A549 (cell line): Measurements from ENCODE around the gene DHRS12. TPM values are rescaled to one million over a fixed set of nuclear protein-coding genes. Genes with fewer than 3 reads are reported as not detected.
A peak's percentile ranks its signal among the peaks of the same experiment; 100 is the strongest.

ENCODE experiments used
- ATAC-seq, 2 experiments: fragments of 200-7000 bp in 1 of 2; fragments of >200 bp in 1 of 2; cut with Nextera tagmentation in 1 of 2; cut with Tn5 transposase in 1 of 2; 3 replicates each; pipeline versions ENCODE4 v1.8.0 to v1.9.1; 2018 to 2020; ENCODE audit warnings: mild to moderate bottlenecking in 1 of 2, moderate library complexity in 1 of 2
- CTCF ChIA-PET: fragments of 300-600 bp; sonication (Branson Sonifier 250); formaldehyde crosslinking; extraction: SDS; loops from one replicate; lab custom pipeline; 2021; ENCODE audit warnings: antibody characterized with exemption, inconsistent platforms; lab: Yijun Ruan, JAX
- POLR2A ChIA-PET: fragments of 350-600 bp; formaldehyde crosslinking; extraction: SDS; loops from one replicate; lab custom pipeline; 2021; ENCODE audit warnings: antibody characterized with exemption, inconsistent platforms; lab: Yijun Ruan, JAX
- DNase-seq, 2 experiments: peaks; one replicate each; pipeline versions ENCODE4 v3.0.0 to v3.0.0-alpha.2; 2011 to 2016; ENCODE audit warnings: low read depth in 1 of 2, low spot score in 1 of 2
- FAIRE-seq: peaks from 2 replicates; lab custom pipeline; 2011; peaks lifted over from hg19 to GRCh38; lab: Jason Lieb, UNC
- H3K27ac ChIP-seq, 2 experiments: fragments of >200 bp; sonication (Bioruptor Twin); formaldehyde crosslinking; 3 replicates each; pipeline ENCODE4 v1.5.1; 2016 to 2017
- H3K4me1 ChIP-seq: fragments of >200 bp; sonication (Bioruptor Twin); formaldehyde crosslinking; 3 replicates; pipeline ENCODE4 v1.6.1; 2016
- H3K4me2 ChIP-seq: fragments of >200 bp; sonication (Bioruptor Twin); formaldehyde crosslinking; 3 replicates; pipeline ENCODE4 v1.6.1; 2016
- H3K4me3 ChIP-seq: fragments of >200 bp; sonication (Bioruptor Twin); formaldehyde crosslinking; 3 replicates; pipeline ENCODE4 v1.5.1; 2016
- H3K9me3 ChIP-seq: fragments of >200 bp; sonication (Bioruptor Twin); formaldehyde crosslinking; 3 replicates; pipeline ENCODE4 v1.6.1; 2016
- CBX2 ChIP-seq: fragments of 200-600 bp; sonication (generic); IDR thresholded peaks from 2 replicates; pipeline ENCODE4 v1.6.1; 2016; ENCODE audit warnings: low read depth, mild to moderate bottlenecking, borderline replicate concordance
- ESRRA ChIP-seq: fragments of 150-350 bp; IDR thresholded peaks from 2 replicates; pipeline ENCODE4 v1.6.1; 2014; ENCODE audit warnings: mild to moderate bottlenecking, low read length, borderline replicate concordance
- FOXS1 ChIP-seq: fragments of 250-450 bp; sonication (Bioruptor Pico); IDR thresholded peaks from 2 replicates; pipeline ENCODE4 v1.5.0; 2020; ENCODE audit warnings: mild to moderate bottlenecking, moderate library complexity
- HOXA7 ChIP-seq: fragments of 250-450 bp; sonication (Bioruptor Pico); IDR thresholded peaks from 2 replicates; pipeline ENCODE4 v1.5.0; 2020; ENCODE audit warnings: mild to moderate bottlenecking, moderate library complexity
- JUNB ChIP-seq: fragments of >200 bp; sonication (Bioruptor Twin); formaldehyde crosslinking; IDR thresholded peaks from 2 replicates; pipeline ENCODE4 v1.6.1; 2016
- KDM5A ChIP-seq: fragments of 200-600 bp; sonication (generic); IDR thresholded peaks from 2 replicates; pipeline ENCODE4 v1.6.1; 2016; ENCODE audit warnings: antibody characterized with exemption, mild to moderate bottlenecking
- NFE2L2 ChIP-seq: fragments of 150-350 bp; conservative IDR thresholded peaks from 2 replicates; pipeline ENCODE4 v1.6.1; 2014; ENCODE audit warnings: low read length
- NR3C1 ChIP-seq: fragments of >200 bp; sonication (Bioruptor Twin); formaldehyde crosslinking; IDR thresholded peaks from 3 replicates; pipeline ENCODE4 v1.6.1; 2017
- PHF8 ChIP-seq: fragments of 200-600 bp; sonication (generic); IDR thresholded peaks from 2 replicates; pipeline ENCODE4 v1.6.1; 2016; ENCODE audit warnings: low read depth, mild to moderate bottlenecking, antibody characterized with exemption, moderate library complexity, borderline replicate concordance
- POLR2A ChIP-seq: IDR thresholded peaks from 2 replicates; pipeline ENCODE4 v1.6.1; 2012; ENCODE audit warnings: mild to moderate bottlenecking, low read length
- POLR2AphosphoS2 ChIP-seq: conservative IDR thresholded peaks from 2 replicates; pipeline ENCODE4 v1.6.1; 2012; ENCODE audit warnings: low read length, improper control_type of control experiment, inconsistent platforms
- RAD21 ChIP-seq, 2 experiments: fragments of >200 bp in 1 of 2; sonication (Bioruptor Twin) in 1 of 2; formaldehyde crosslinking in 1 of 2; IDR thresholded peaks in 1 of 2; conservative IDR thresholded peaks in 1 of 2; 2 replicates in 1 of 2; 3 replicates in 1 of 2; pipeline ENCODE4 v1.6.1; 2012 to 2018; ENCODE audit warnings: inconsistent platforms in 1 of 2
- RNF2 ChIP-seq: fragments of 200-600 bp; sonication (generic); IDR thresholded peaks from 2 replicates; pipeline ENCODE4 v1.6.1; 2016; ENCODE audit warnings: low read depth, mild to moderate bottlenecking, antibody characterized with exemption, moderate library complexity, borderline replicate concordance
- TP53 ChIP-seq: fragments of 250-450 bp; sonication (Bioruptor Pico); IDR thresholded peaks from 2 replicates; pipeline ENCODE4 v1.5.0; 2021; ENCODE audit warnings: mild to moderate bottlenecking, moderate library complexity
- ZC3H11A ChIP-seq: fragments of 450-650 bp; IDR thresholded peaks from 2 replicates; pipeline ENCODE4 v1.6.1; 2014; ENCODE audit warnings: antibody characterized with exemption, mild to moderate bottlenecking
- WGBS: methylation state at CpG from one replicate; pipeline ENCODE4 v1.1.6; 2017; ENCODE audit errors: missing lambda C conversion rate; 5-methylcytosine and 5-hydroxymethylcytosine counted together
- polyA plus RNA-seq, 4 experiments: library from polyadenylated mRNA; depleted of rRNA in 3 of 4; stranded (reverse); fragments of >200 nt; fragmentation: RNase III in 1 of 4; extraction: RNeasy Plus Mini Kit Qiagen cat#74134 plus additional on column Dnase treatment in 1 of 4; gene quantifications; 2 replicates in 3 of 4; 3 replicates in 1 of 4; pipeline ENCODE4 v1.2.3, GENCODE V29; 2011 to 2017
- TF ChIP-seq, protein P1 (sequence below): fragments of 150-350 bp; IDR thresholded peaks from 2 replicates; pipeline ENCODE4 v1.6.1; 2014; ENCODE audit warnings: low read depth, mild to moderate bottlenecking, low read length
- TF ChIP-seq, protein P2 (sequence below): fragments of >200 bp; sonication (Bioruptor Twin); formaldehyde crosslinking; IDR thresholded peaks from 3 replicates; pipeline ENCODE4 v1.5.1; 2016
- TF ChIP-seq, protein P3 (sequence below): fragments of >200 bp; sonication (Bioruptor Twin); formaldehyde crosslinking; IDR thresholded peaks from 3 replicates; pipeline ENCODE4 v1.6.1; 2016
- TF ChIP-seq, protein P4 (sequence below): fragments of 200-600 bp; sonication (generic); IDR thresholded peaks from 2 replicates; pipeline ENCODE4 v1.6.1; 2016; ENCODE audit warnings: antibody characterized with exemption, mild to moderate bottlenecking, moderate library complexity
- TF ChIP-seq, protein P5 (sequence below): fragments of 250-450 bp; sonication (Bioruptor Pico); IDR thresholded peaks from 2 replicates; pipeline ENCODE4 v1.5.0; 2021; ENCODE audit warnings: mild to moderate bottlenecking, moderate library complexity, borderline replicate concordance

The DHRS12 gene
- polyA plus RNA-seq, 2 of the 4 experiments (the other 2 are of a cell fraction): 4.2 to 7.5 TPM

DNA sequence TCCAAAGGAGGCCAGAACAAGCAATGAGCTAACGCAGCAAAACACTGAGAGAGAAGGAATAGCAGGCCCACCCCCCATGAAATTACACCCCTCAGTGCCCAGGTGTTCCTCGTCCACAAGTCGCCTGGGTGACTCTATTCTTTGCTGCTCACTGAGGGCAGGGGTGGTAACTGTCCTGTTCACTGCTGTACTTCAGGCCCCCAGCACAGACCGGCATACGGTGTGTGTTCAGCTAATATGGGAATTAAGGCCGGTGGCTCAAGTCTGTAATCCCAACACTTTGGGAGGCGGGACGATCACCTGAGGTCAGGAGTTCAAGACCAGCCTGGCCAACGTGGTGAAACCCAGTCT is 31.9 kb downstream of the DHRS12 start:
- DNase-seq (no peak), FAIRE-seq (no peak), ATAC-seq (no peak; a peak in 1 of 6 replicates)
- TF ChIP-seq ZC3H11A (no peak), NFE2L2 (no peak), ESRRA (no peak)
- TF ChIP-seq, protein P1, sequence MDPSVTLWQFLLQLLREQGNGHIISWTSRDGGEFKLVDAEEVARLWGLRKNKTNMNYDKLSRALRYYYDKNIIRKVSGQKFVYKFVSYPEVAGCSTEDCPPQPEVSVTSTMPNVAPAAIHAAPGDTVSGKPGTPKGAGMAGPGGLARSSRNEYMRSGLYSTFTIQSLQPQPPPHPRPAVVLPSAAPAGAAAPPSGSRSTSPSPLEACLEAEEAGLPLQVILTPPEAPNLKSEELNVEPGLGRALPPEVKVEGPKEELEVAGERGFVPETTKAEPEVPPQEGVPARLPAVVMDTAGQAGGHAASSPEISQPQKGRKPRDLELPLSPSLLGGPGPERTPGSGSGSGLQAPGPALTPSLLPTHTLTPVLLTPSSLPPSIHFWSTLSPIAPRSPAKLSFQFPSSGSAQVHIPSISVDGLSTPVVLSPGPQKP: no peak
- no peaks in the 10 kb centered on the region for H3K4me1 ChIP-seq
- 75% methylated on average over 7 of the region's 9 CpGs for WGBS
- ChIA-PET CTCF (interaction anchor here (2.4 kb wide), 1 partner anchor 10 kb away, joined by 12 read pairs; no protein-coding TSS in a partner anchor), POLR2A (no interaction called here)
- no peak overlapping the region for H3K27ac ChIP-seq
- H3K9me3 ChIP-seq: no peaks in the 10 kb centered on the region
- H3K4me2 ChIP-seq: no peak overlapping the region
- no peak overlapping the region for H3K4me3 ChIP-seq

DNA sequence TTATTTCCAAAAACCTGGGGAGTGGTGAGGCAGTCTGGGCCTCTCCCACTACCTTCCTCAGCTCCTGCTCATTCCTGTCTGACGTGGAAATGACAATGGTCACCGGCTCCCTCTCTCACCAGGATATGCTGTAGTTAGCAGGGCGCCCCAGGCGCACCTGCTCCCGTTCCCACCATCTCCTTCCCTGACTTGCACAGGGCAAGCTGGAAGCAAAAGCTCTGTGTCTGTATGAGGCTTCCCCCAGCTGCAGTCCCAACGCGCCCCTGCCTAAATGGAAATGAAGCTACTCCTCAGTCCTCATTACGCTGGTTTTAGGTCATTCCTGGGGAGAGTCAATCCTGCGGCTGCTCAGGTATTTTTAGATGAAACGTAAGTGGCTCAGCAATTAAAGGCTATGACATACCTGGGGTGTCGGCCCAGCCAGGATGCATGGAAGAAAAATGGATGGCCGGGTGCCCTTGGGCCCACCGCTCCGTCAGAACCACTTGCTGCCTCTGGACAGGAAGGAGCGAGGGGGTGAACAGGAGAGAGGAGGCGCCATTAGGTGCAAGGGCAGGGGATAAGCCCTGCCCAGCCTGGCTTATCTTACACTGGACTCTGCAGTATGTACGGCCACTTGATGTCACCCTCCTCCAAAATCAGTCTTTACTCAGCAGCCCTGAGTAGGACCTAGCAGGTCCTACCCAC is 32.4 kb downstream of the DHRS12 start:
- ChIA-PET POLR2A (no interaction called here), CTCF (interaction anchor here (2.4 kb wide), 1 partner anchor 10 kb away, joined by 12 read pairs; no protein-coding TSS in a partner anchor)
- H3K9me3 ChIP-seq: no peaks in the 10 kb centered on the region
- FAIRE-seq: no peak
- no peak overlapping the region for H3K27ac ChIP-seq
- H3K4me1 ChIP-seq: no peaks in the 10 kb centered on the region
- no peak for DNase-seq
- peak; percentile 45 to 53; a peak in 4 of 6 replicates for ATAC-seq
- TF ChIP-seq, protein P2, sequence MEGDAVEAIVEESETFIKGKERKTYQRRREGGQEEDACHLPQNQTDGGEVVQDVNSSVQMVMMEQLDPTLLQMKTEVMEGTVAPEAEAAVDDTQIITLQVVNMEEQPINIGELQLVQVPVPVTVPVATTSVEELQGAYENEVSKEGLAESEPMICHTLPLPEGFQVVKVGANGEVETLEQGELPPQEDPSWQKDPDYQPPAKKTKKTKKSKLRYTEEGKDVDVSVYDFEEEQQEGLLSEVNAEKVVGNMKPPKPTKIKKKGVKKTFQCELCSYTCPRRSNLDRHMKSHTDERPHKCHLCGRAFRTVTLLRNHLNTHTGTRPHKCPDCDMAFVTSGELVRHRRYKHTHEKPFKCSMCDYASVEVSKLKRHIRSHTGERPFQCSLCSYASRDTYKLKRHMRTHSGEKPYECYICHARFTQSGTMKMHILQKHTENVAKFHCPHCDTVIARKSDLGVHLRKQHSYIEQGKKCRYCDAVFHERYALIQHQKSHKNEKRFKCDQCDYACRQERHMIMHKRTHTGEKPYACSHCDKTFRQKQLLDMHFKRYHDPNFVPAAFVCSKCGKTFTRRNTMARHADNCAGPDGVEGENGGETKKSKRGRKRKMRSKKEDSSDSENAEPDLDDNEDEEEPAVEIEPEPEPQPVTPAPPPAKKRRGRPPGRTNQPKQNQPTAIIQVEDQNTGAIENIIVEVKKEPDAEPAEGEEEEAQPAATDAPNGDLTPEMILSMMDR: no peak
- no peak overlapping the region for H3K4me2 ChIP-seq
- no peak overlapping the region for H3K4me3 ChIP-seq
- WGBS: 91% methylated on average over 16 of the region's 17 CpGs

DNA sequence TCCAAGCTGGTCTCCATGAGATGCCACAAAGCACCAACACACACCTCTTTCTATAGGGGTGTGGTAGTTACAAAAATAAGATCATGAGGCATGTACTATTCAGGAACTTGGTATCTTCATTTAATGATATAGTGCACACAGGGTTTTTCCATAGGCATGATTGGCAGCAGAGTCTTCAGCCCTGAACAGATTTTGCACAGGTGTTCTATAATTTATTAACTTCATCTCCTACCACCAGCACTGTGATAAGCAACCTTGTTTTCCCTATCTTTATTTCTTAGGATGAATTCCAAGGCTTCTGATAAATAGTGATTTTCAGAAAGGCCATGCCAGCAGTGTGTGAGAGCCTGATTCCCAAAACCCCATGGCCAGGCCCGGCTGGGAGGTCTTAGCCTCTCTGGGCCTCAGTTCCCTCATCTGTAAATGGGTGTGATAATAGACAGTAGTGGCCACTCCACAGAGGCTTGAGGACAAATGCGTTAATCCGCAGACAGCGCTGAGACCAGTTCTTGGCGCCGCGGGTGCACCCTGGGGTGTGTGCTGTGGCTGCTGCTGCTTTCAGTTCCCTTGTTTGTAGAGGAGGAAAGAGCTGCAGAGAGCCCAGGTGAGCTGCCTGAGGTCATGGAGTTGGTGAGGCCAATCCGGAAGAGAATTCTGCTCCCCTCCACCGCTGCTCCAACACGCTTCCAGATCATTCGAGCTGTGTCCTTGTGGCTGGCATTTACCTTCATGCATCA is 33.1 kb downstream of the DHRS12 start:
- ChIA-PET CTCF (interaction anchor here (2.4 kb wide), 1 partner anchor 11 kb away, joined by 12 read pairs; no protein-coding TSS in a partner anchor), POLR2A (no interaction called here)
- H3K9me3 ChIP-seq: no peaks in the 10 kb centered on the region
- H3K4me3 ChIP-seq: no peak overlapping the region
- DNase-seq: no peak
- no peak for TF ChIP-seq ESRRA
- no peak for TF ChIP-seq POLR2A
- TF ChIP-seq POLR2AphosphoS2: no peak
- no peak for TF ChIP-seq NR3C1
- TF ChIP-seq HOXA7 (CRISPR knock-in tag): no peak
- TF ChIP-seq, protein P3, sequence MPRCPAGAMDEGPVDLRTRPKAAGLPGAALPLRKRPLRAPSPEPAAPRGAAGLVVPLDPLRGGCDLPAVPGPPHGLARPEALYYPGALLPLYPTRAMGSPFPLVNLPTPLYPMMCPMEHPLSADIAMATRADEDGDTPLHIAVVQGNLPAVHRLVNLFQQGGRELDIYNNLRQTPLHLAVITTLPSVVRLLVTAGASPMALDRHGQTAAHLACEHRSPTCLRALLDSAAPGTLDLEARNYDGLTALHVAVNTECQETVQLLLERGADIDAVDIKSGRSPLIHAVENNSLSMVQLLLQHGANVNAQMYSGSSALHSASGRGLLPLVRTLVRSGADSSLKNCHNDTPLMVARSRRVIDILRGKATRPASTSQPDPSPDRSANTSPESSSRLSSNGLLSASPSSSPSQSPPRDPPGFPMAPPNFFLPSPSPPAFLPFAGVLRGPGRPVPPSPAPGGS: no peak
- TF ChIP-seq JUNB: no peak
- TF ChIP-seq KDM5A: no peak
- no peak for TF ChIP-seq RNF2
- TF ChIP-seq FOXS1 (CRISPR knock-in tag): no peak
- TF ChIP-seq PHF8: no peak
- no peak for TF ChIP-seq RAD21 (conservative IDR thresholded peaks at IDR 0.05 in 1 of 2, IDR thresholded peaks at IDR 0.05 in 1 of 2)
- TF ChIP-seq, protein P4, sequence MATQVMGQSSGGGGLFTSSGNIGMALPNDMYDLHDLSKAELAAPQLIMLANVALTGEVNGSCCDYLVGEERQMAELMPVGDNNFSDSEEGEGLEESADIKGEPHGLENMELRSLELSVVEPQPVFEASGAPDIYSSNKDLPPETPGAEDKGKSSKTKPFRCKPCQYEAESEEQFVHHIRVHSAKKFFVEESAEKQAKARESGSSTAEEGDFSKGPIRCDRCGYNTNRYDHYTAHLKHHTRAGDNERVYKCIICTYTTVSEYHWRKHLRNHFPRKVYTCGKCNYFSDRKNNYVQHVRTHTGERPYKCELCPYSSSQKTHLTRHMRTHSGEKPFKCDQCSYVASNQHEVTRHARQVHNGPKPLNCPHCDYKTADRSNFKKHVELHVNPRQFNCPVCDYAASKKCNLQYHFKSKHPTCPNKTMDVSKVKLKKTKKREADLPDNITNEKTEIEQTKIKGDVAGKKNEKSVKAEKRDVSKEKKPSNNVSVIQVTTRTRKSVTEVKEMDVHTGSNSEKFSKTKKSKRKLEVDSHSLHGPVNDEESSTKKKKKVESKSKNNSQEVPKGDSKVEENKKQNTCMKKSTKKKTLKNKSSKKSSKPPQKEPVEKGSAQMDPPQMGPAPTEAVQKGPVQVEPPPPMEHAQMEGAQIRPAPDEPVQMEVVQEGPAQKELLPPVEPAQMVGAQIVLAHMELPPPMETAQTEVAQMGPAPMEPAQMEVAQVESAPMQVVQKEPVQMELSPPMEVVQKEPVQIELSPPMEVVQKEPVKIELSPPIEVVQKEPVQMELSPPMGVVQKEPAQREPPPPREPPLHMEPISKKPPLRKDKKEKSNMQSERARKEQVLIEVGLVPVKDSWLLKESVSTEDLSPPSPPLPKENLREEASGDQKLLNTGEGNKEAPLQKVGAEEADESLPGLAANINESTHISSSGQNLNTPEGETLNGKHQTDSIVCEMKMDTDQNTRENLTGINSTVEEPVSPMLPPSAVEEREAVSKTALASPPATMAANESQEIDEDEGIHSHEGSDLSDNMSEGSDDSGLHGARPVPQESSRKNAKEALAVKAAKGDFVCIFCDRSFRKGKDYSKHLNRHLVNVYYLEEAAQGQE: no peak
- TF ChIP-seq CBX2: no peak
- TF ChIP-seq, protein P5, sequence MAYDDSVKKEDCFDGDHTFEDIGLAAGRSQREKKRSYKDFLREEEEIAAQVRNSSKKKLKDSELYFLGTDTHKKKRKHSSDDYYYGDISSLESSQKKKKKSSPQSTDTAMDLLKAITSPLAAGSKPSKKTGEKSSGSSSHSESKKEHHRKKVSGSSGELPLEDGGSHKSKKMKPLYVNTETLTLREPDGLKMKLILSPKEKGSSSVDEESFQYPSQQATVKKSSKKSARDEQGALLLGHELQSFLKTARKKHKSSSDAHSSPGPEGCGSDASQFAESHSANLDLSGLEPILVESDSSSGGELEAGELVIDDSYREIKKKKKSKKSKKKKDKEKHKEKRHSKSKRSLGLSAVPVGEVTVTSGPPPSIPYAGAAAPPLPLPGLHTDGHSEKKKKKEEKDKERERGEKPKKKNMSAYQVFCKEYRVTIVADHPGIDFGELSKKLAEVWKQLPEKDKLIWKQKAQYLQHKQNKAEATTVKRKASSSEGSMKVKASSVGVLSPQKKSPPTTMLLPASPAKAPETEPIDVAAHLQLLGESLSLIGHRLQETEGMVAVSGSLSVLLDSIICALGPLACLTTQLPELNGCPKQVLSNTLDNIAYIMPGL (CRISPR knock-in tag): no peak
- TF ChIP-seq TP53: no peak
- FAIRE-seq: no peak
- H3K4me2 ChIP-seq: no peak overlapping the region
- ATAC-seq: no peak; a peak in 1 of 6 replicates
- 90% methylated on average over 11 of the region's 11 CpGs for whole genome bisulfite sequencing
- H3K27ac ChIP-seq: no peak overlapping the region; a peak in 1 of 6 replicates
- no peaks in the 10 kb centered on the region for H3K4me1 ChIP-seq
